SK-N-SH (cell line): ENCODE measurements around the gene KLHDC10. TPM values are rescaled to one million over a fixed set of nuclear protein-coding genes. Genes with fewer than 3 reads are reported as not detected.

Source experiments
- CTCF ChIA-PET: fragments of 300-600, 350-600 bp; formaldehyde crosslinking; extraction: SDS; loops from one replicate; lab custom pipeline; 2021; lab: Yijun Ruan, JAX
- POLR2A ChIA-PET: fragments of 350-600 bp; sonication (Branson Sonifier 250); formaldehyde crosslinking; extraction: SDS; loops from one replicate; lab custom pipeline; 2020; ENCODE audit warnings: antibody characterized with exemption, inconsistent platforms; lab: Yijun Ruan, JAX
- DNase-seq: peaks from one replicate; pipeline ENCODE4 v3.0.0; 2012
- H2AFZ ChIP-seq: fragments of 200-600 bp; sonication (generic); 2 replicates; pipeline ENCODE4 v1.8.1; 2016; ENCODE audit warnings: antibody characterized with exemption, mild to moderate bottlenecking, low read depth
- H3F3A ChIP-seq: fragments of 200-600 bp; sonication (generic); replicated peaks from 2 replicates; pipeline ENCODE3; 2016; ENCODE audit warnings: antibody characterized with exemption, mild to moderate bottlenecking; ENCODE audit not compliant: insufficient read depth
- H3K27ac ChIP-seq, 2 experiments: fragments of 200-500 bp in 1 of 2; fragments of 200-600 bp in 1 of 2; sonication (Bioruptor generic) in 1 of 2; sonication (generic), shearing (Covaris generic) in 1 of 2; 2 replicates each; pipeline versions ENCODE4 v1.5.1 to v1.6.1; 2014 to 2016; ENCODE audit warnings: low read depth in 2 of 2, inconsistent platforms in 1 of 2, low read length in 1 of 2, mild to moderate bottlenecking in 1 of 2, mixed read lengths in 1 of 2
- H3K27me3 ChIP-seq: fragments of 200-600 bp; sonication (generic), shearing (Covaris generic); 2 replicates; pipeline ENCODE4 v1.6.1; 2016; ENCODE audit warnings: mixed run types; ENCODE audit not compliant: insufficient read depth
- H3K36me3 ChIP-seq, 2 experiments: fragments of 200-500 bp in 1 of 2; fragments of 200-600 bp in 1 of 2; sonication (Bioruptor generic) in 1 of 2; sonication (generic) in 1 of 2; replicated peaks in 1 of 2; 2 replicates each; pipeline versions ENCODE3 to v1.5.1; 2014 to 2016; ENCODE audit warnings: low read length in 1 of 2, mild to moderate bottlenecking in 1 of 2; ENCODE audit not compliant: insufficient read depth in 2 of 2, control insufficient read depth in 1 of 2
- H3K4me1 ChIP-seq, 2 experiments: fragments of 200-500 bp in 1 of 2; fragments of 200-600 bp in 1 of 2; sonication (Bioruptor generic) in 1 of 2; sonication (generic), shearing (Covaris generic) in 1 of 2; 2 replicates each; pipeline versions ENCODE4 v1.5.1 to v1.6.1; 2014 to 2016; ENCODE audit warnings: low read depth in 1 of 2, low read length in 1 of 2, mixed run types in 1 of 2; ENCODE audit not compliant: insufficient read depth in 2 of 2, control insufficient read depth in 1 of 2
- H3K4me2 ChIP-seq: fragments of 200-600 bp; sonication (generic), shearing (Covaris generic); 2 replicates; pipeline ENCODE4 v1.6.1; 2017; ENCODE audit warnings: mixed run types
- H3K4me3 ChIP-seq, 2 experiments: fragments of 200-500 bp in 1 of 2; fragments of 200-600 bp in 1 of 2; sonication (Bioruptor generic) in 1 of 2; sonication (generic), shearing (Covaris generic) in 1 of 2; 2 replicates each; pipeline versions ENCODE4 v1.5.1 to v1.8.1; 2014 to 2016; ENCODE audit warnings: low read depth in 2 of 2, inconsistent platforms in 1 of 2, low read length in 1 of 2, mild to moderate bottlenecking in 1 of 2, mixed read lengths in 1 of 2, moderate library complexity in 1 of 2
- H3K79me2 ChIP-seq: fragments of 200-600 bp; sonication (generic); 2 replicates; pipeline ENCODE4 v1.8.1; 2017; ENCODE audit warnings: mild to moderate bottlenecking; ENCODE audit not compliant: insufficient read depth
- H3K9ac ChIP-seq: fragments of 200-600 bp; sonication (generic); 2 replicates; pipeline ENCODE4 v1.6.1; 2017; ENCODE audit warnings: mixed run types
- H3K9me2 ChIP-seq: fragments of 200-600 bp; sonication (generic); 2 replicates; pipeline ENCODE4 v1.6.1; 2017; ENCODE audit warnings: mixed run types
- H3K9me3 ChIP-seq: fragments of 200-600 bp; sonication (generic); 2 replicates; pipeline ENCODE4 v1.6.1; 2017; ENCODE audit warnings: mixed run types, mild to moderate bottlenecking, moderate library complexity
- H4K20me1 ChIP-seq: fragments of 200-600 bp; sonication (generic); 2 replicates; pipeline ENCODE4 v1.6.1; 2017; ENCODE audit warnings: mild to moderate bottlenecking, mixed run types; ENCODE audit not compliant: insufficient read depth
- ELF1 ChIP-seq: IDR thresholded peaks from 2 replicates; pipeline ENCODE4 v1.4.0; 2012
- EZH2phosphoT487 ChIP-seq: fragments of 200-600 bp; sonication (generic); IDR thresholded peaks from 2 replicates; pipeline ENCODE4 v1.6.1; 2017; ENCODE audit warnings: low read depth, mixed run types, mild to moderate bottlenecking, antibody characterized with exemption, moderate library complexity, borderline replicate concordance
- FOXM1 ChIP-seq: IDR thresholded peaks from 2 replicates; pipeline ENCODE4 v1.4.0; 2012; ENCODE audit warnings: low read depth, mild to moderate bottlenecking
- GABPA ChIP-seq: IDR thresholded peaks from 2 replicates; pipeline ENCODE4 v1.4.0; 2012; ENCODE audit warnings: low read depth, mild to moderate bottlenecking
- JUND ChIP-seq: IDR thresholded peaks from 2 replicates; pipeline ENCODE4 v1.4.0; 2012
- RAD21 ChIP-seq: IDR thresholded peaks from 2 replicates; pipeline ENCODE4 v1.6.1; 2012; ENCODE audit warnings: mild to moderate bottlenecking, low read length
- RFX5 ChIP-seq: IDR thresholded peaks from 2 replicates; pipeline ENCODE4 v1.6.1; 2012; ENCODE audit warnings: mild to moderate bottlenecking, improper control_type of control experiment, low read length
- SMC3 ChIP-seq: IDR thresholded peaks from 2 replicates; pipeline ENCODE4 v1.6.1; 2012; ENCODE audit warnings: low read depth, low read length, improper control_type of control experiment
- TAF1 ChIP-seq: IDR thresholded peaks from 2 replicates; pipeline ENCODE4 v1.6.1; 2012; ENCODE audit warnings: low read depth, mild to moderate bottlenecking, low read length, moderate library complexity, borderline replicate concordance
- TEAD4 ChIP-seq: IDR thresholded peaks from 2 replicates; pipeline ENCODE4 v1.4.0; 2012; ENCODE audit warnings: mild to moderate bottlenecking, borderline replicate concordance; ENCODE audit not compliant: insufficient read depth
- YY1 ChIP-seq: IDR thresholded peaks from 2 replicates; pipeline ENCODE4 v1.4.0; 2012; ENCODE audit warnings: low read depth, mild to moderate bottlenecking
- WGBS: methylation state at CpG from one replicate; pipeline ENCODE4 v1.1.6; 2017; ENCODE audit warnings: low lambda C conversion rate; 5-methylcytosine and 5-hydroxymethylcytosine counted together
- polyA plus RNA-seq, 3 experiments: library from polyadenylated mRNA; depleted of rRNA; stranded (reverse); fragments of >200 nt; gene quantifications; 2 replicates each; pipeline ENCODE4 v1.2.3, GENCODE V29; 2012
- TF ChIP-seq, protein P1 (sequence below): IDR thresholded peaks from 2 replicates; pipeline ENCODE4 v1.4.0; 2012; ENCODE audit warnings: low read depth, borderline replicate concordance
- TF ChIP-seq, protein P2 (sequence below): fragments of 200-600 bp; sonication (generic); IDR thresholded peaks from 2 replicates; pipeline ENCODE4 v1.6.1; 2017; ENCODE audit warnings: antibody characterized with exemption, mild to moderate bottlenecking, moderate library complexity
- TF ChIP-seq, protein P3 (sequence below): IDR thresholded peaks from 2 replicates; pipeline ENCODE4; 2012

Gene KLHDC10
- polyA plus RNA-seq, 1 of the 3 experiments (the other 2 are of a cell fraction) = 15.9 TPM

DNA sequence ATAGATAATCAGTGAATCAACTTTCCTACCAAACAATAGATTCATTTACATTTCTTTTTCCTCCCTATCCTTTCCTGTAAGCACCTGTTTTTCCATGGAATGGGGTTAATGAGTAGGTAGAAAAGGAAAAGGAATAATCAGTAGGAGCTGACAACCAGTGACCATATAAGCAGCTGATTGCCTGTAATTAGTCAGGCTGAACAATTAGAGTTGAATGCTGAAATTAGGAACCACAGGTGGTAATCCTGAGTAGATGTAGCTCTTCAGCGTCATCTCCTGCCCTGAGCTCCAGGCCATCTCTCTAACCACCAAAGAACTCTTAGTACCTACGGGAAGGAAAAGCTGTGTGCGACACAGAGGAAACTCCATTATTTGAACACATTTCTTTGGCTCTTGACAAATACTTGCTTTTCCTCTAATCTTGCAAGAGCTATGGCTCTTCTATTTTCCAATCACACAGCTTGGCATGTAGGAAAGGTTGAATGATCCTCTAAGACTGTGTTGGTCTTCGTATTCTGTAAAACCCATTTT, 63.8 kb downstream of the KLHDC10 start:
- WGBS = 91% methylated on average over 4 of the region's 4 CpGs
- H3K27ac ChIP-seq = no peak overlapping the region
- H3F3A ChIP-seq = no peaks in the 10 kb centered on the region
- H2AFZ ChIP-seq = no peak overlapping the region
- ChIA-PET CTCF (interaction anchor here (0.8 to 1.7 kb wide), 10 partner anchors 9 to 624 kb away, joined by 3 to 6 read pairs (median 4); no protein-coding TSS in a partner anchor), POLR2A (no interaction called here)
- H3K9ac ChIP-seq = no peak overlapping the region
- peaks cover 63 to 72% of the 10 kb centered on the region in 2 experiments for H3K36me3 ChIP-seq
- H3K9me3 ChIP-seq = no peaks in the 10 kb centered on the region
- no peaks in the 10 kb centered on the region for H3K27me3 ChIP-seq
- no peaks in the 10 kb centered on the region for H3K79me2 ChIP-seq
- H3K4me1 ChIP-seq = peaks cover 2 to 11% of the 10 kb centered on the region in 2 experiments; a peak in 1 of 4 replicates
- H3K9me2 ChIP-seq = no peaks in the 10 kb centered on the region
- no peak overlapping the region for H3K4me2 ChIP-seq
- H4K20me1 ChIP-seq = no peaks in the 10 kb centered on the region
- no peak for DNase-seq
- TF ChIP-seq RAD21 (no peak), YY1 (no peak), EZH2phosphoT487 (no peak), SMC3 (no peak), TAF1 (no peak), TEAD4 (no peak), FOXM1 (no peak), GABPA (no peak), RFX5 (no peak)
- TF ChIP-seq, protein P1, sequence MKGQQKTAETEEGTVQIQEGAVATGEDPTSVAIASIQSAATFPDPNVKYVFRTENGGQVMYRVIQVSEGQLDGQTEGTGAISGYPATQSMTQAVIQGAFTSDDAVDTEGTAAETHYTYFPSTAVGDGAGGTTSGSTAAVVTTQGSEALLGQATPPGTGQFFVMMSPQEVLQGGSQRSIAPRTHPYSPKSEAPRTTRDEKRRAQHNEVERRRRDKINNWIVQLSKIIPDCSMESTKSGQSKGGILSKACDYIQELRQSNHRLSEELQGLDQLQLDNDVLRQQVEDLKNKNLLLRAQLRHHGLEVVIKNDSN = no peak
- TF ChIP-seq, protein P2, sequence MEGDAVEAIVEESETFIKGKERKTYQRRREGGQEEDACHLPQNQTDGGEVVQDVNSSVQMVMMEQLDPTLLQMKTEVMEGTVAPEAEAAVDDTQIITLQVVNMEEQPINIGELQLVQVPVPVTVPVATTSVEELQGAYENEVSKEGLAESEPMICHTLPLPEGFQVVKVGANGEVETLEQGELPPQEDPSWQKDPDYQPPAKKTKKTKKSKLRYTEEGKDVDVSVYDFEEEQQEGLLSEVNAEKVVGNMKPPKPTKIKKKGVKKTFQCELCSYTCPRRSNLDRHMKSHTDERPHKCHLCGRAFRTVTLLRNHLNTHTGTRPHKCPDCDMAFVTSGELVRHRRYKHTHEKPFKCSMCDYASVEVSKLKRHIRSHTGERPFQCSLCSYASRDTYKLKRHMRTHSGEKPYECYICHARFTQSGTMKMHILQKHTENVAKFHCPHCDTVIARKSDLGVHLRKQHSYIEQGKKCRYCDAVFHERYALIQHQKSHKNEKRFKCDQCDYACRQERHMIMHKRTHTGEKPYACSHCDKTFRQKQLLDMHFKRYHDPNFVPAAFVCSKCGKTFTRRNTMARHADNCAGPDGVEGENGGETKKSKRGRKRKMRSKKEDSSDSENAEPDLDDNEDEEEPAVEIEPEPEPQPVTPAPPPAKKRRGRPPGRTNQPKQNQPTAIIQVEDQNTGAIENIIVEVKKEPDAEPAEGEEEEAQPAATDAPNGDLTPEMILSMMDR = no peak
- no peak overlapping the region for H3K4me3 ChIP-seq

DNA sequence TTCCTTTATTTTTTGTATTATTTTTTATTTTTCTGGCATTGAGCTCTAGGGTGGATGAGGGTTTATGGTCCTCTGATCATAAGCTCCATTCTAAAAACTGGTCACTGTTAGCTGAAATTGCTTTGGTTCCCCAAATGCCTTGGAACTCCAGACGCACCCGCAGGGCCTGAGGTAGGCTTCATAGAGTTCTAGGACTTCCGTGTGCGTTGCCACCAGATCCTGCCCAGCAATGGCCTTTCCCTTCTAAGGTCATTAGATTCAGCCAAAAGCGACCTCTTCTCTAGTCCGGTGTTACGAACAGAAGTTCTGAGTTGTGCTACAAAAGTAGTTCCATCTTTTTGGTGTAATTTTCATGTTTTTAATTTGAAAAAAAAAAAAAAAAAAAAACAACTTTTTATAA, 64.4 kb downstream of the KLHDC10 start:
- DNase-seq = no peak
- ChIA-PET POLR2A (no interaction called here), CTCF (interaction anchor here (0.8 to 1.7 kb wide), 9 partner anchors 10 to 624 kb away, joined by 3 to 6 read pairs (median 4); no protein-coding TSS in a partner anchor)
- Histone ChIP-seq H3K36me3 (peaks cover 57 to 66% of the 10 kb centered on the region in 2 experiments), H3K27me3 (no peaks in the 10 kb centered on the region), H3K4me2 (no peak overlapping the region), H3K9me3 (no peaks in the 10 kb centered on the region), H3K9me2 (no peaks in the 10 kb centered on the region), H3K9ac (no peak overlapping the region), H3K4me3 (no peak overlapping the region), H3K79me2 (no peaks in the 10 kb centered on the region), H3K27ac (no peak overlapping the region), H3K4me1 (peaks cover 2 to 11% of the 10 kb centered on the region in 2 experiments; a peak in 1 of 4 replicates), H2AFZ (no peak overlapping the region), H3F3A (no peaks in the 10 kb centered on the region), H4K20me1 (no peaks in the 10 kb centered on the region)
- 96% methylated on average over 7 of the region's 7 CpGs for WGBS
- TF ChIP-seq ELF1 = no peak
- TF ChIP-seq, protein P3, sequence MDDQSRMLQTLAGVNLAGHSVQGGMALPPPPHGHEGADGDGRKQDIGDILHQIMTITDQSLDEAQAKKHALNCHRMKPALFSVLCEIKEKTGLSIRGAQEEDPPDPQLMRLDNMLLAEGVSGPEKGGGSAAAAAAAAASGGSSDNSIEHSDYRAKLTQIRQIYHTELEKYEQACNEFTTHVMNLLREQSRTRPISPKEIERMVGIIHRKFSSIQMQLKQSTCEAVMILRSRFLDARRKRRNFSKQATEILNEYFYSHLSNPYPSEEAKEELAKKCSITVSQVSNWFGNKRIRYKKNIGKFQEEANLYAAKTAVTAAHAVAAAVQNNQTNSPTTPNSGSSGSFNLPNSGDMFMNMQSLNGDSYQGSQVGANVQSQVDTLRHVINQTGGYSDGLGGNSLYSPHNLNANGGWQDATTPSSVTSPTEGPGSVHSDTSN = no peak
- TF ChIP-seq JUND = no peak
- TF ChIP-seq, protein P1 = no peak
- TF ChIP-seq RAD21 = no peak
- no peak for TF ChIP-seq SMC3
- no peak for TF ChIP-seq EZH2phosphoT487
